HEK293 (cell line): Measurements from ENCODE around the gene SLC30A1.

ENCODE experiments used
- CTCF ChIA-PET: fragments of 350-600 bp; formaldehyde crosslinking; extraction: SDS; loops from one replicate; lab custom pipeline; 2021; ENCODE audit warnings: antibody characterized with exemption; lab: Yijun Ruan, JAX
- POLR2A ChIA-PET: fragments of 300-600 bp; formaldehyde crosslinking; extraction: SDS; loops from one replicate; lab custom pipeline; 2020; ENCODE audit warnings: antibody characterized with exemption, inconsistent platforms; lab: Yijun Ruan, JAX
- H3K27ac ChIP-seq: fragments of 200-500 bp; sonication (Bioruptor generic); 2 replicates; pipeline ENCODE4 v1.5.1; 2014; ENCODE audit warnings: low read depth, low read length, control low read depth, inconsistent platforms; ENCODE audit errors: extremely low read depth
- H3K36me3 ChIP-seq, 2 experiments: fragments of 200-500 bp in 1 of 2; sonication (Bioruptor generic) in 1 of 2; 1 replicate in 1 of 2; 2 replicates in 1 of 2; pipeline ENCODE4 v1.5.1; 2014 to 2017; ENCODE audit warnings: inconsistent platforms in 2 of 2, low read length in 2 of 2; ENCODE audit not compliant: control insufficient read depth in 2 of 2, insufficient read depth in 1 of 2
- H3K4me1 ChIP-seq: fragments of 200-500 bp; sonication (Bioruptor generic); 2 replicates; pipeline ENCODE4 v1.5.1; 2014; ENCODE audit warnings: mild to moderate bottlenecking, low read length, inconsistent platforms; ENCODE audit not compliant: control insufficient read depth, insufficient read depth
- H3K4me3 ChIP-seq: 2 replicates; pipeline ENCODE4 v1.5.1; 2011; ENCODE audit warnings: low read depth, mild to moderate bottlenecking, control low read depth, low read length, moderate library complexity
- H3K9me3 ChIP-seq: fragments of 200-500 bp; sonication (Bioruptor generic); 2 replicates; pipeline ENCODE4 v1.5.1; 2014; ENCODE audit warnings: low read depth, low read length, inconsistent platforms; ENCODE audit not compliant: control insufficient read depth, insufficient read depth
- EGR2 ChIP-seq: fragments of 450-650 bp; formaldehyde crosslinking; IDR thresholded peaks from 2 replicates; pipeline ENCODE4 v1.5.1; 2016; ENCODE audit warnings: low read depth, missing biosample characterization, missing genetic modification characterization
- GLI2 ChIP-seq: fragments of 450-650 bp; formaldehyde crosslinking; IDR thresholded peaks from 2 replicates; pipeline ENCODE4; 2017; ENCODE audit warnings: missing biosample characterization, missing genetic modification characterization, low read depth, borderline replicate concordance
- HOXD13 ChIP-seq: sonication (generic); formaldehyde crosslinking; IDR thresholded peaks from 2 replicates; pipeline ENCODE4 v1.8.0; 2022; ENCODE audit warnings: missing genetic modification reagents, borderline replicate concordance
- KLF17 ChIP-seq: fragments of 450-650 bp; formaldehyde crosslinking; IDR thresholded peaks from 2 replicates; pipeline ENCODE4 v1.5.1; 2016; ENCODE audit warnings: missing biosample characterization, missing genetic modification characterization
- PATZ1 ChIP-seq: fragments of 450-650 bp; formaldehyde crosslinking; IDR thresholded peaks from 2 replicates; pipeline ENCODE4 v1.5.1; 2016; ENCODE audit warnings: missing biosample characterization, missing genetic modification characterization
- SCRT2 ChIP-seq: fragments of 450-650 bp; formaldehyde crosslinking; IDR thresholded peaks from 2 replicates; pipeline ENCODE4 v1.5.1; 2016; ENCODE audit warnings: missing biosample characterization, missing genetic modification characterization
- ZBTB1 ChIP-seq: fragments of 450-650 bp; formaldehyde crosslinking; IDR thresholded peaks from 2 replicates; pipeline ENCODE4 v1.5.1; 2016; ENCODE audit warnings: missing biosample characterization, missing genetic modification characterization
- ZBTB17 ChIP-seq: fragments of 450-650 bp; formaldehyde crosslinking; IDR thresholded peaks from 2 replicates; pipeline ENCODE4 v1.5.1; 2016; ENCODE audit warnings: missing biosample characterization, missing genetic modification characterization
- ZBTB49 ChIP-seq: fragments of 450-650 bp; formaldehyde crosslinking; IDR thresholded peaks from 2 replicates; pipeline ENCODE4 v1.5.1; 2016; ENCODE audit warnings: missing biosample characterization, missing genetic modification characterization, low read depth
- ZFHX2 ChIP-seq: fragments of 450-650 bp; formaldehyde crosslinking; conservative IDR thresholded peaks from 2 replicates; pipeline ENCODE4 v1.5.1; 2016; ENCODE audit warnings: missing biosample characterization, missing genetic modification characterization
- ZNF214 ChIP-seq: fragments of 450-650 bp; formaldehyde crosslinking; IDR thresholded peaks from 2 replicates; pipeline ENCODE4 v1.5.1; 2017; ENCODE audit warnings: missing biosample characterization, mild to moderate bottlenecking, missing genetic modification characterization, borderline replicate concordance
- ZNF629 ChIP-seq: fragments of 450-650 bp; formaldehyde crosslinking; IDR thresholded peaks from 2 replicates; pipeline ENCODE4 v1.5.1; 2017; ENCODE audit warnings: missing biosample characterization, missing genetic modification characterization
- ZNF777 ChIP-seq: fragments of 450-650 bp; formaldehyde crosslinking; IDR thresholded peaks from 2 replicates; pipeline ENCODE4 v1.5.1; 2017; ENCODE audit warnings: missing biosample characterization, missing genetic modification characterization, borderline replicate concordance
- ZSCAN16 ChIP-seq: fragments of 450-650 bp; formaldehyde crosslinking; IDR thresholded peaks from 2 replicates; pipeline ENCODE4 v1.5.1; 2016; ENCODE audit warnings: missing biosample characterization, missing genetic modification characterization
- ZSCAN4 ChIP-seq: fragments of 450-650 bp; formaldehyde crosslinking; IDR thresholded peaks from 2 replicates; pipeline ENCODE4 v1.5.1; 2017; ENCODE audit warnings: missing biosample characterization, missing genetic modification characterization
- TF ChIP-seq, protein P1 (sequence below): fragments of 450-650 bp; formaldehyde crosslinking; IDR thresholded peaks from 2 replicates; pipeline ENCODE4 v1.5.1; 2017; ENCODE audit warnings: missing biosample characterization, missing genetic modification characterization

SLC30A1 gene

DNA sequence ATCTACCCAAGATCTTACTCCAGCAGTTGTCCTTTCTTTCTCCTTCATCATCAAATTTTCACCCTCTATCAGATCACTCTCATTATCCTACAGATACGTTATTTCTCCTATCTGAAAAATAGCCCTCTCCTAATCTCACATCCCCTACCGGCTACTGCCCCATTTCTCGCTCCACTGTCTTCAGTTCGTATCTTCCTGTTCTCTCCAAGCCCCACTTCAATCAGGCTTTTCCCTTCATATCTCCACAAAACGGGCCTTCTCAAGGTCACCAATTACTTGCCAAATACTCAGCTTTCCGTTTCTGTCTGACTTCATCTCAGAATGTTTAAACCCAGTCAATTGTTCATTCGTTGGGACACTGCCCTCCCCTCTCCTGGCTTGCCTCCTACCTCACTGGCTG is 32.4 kb downstream of the SLC30A1 start:
- ChIA-PET POLR2A (no interaction called here), CTCF (interaction anchor here (0.6 kb wide), 1 partner anchor 231 kb away, joined by 3 read pairs; no protein-coding TSS in a partner anchor)
- Histone ChIP-seq H3K4me1 (no peaks in the 10 kb centered on the region), H3K9me3 (no peaks in the 10 kb centered on the region), H3K4me3 (no peak overlapping the region), H3K36me3 (no peaks in the 10 kb centered on the region), H3K27ac (no peak overlapping the region)
- no peak for TF ChIP-seq SCRT2 (tag by site-specific recombination)
- TF ChIP-seq ZBTB49 (tag by site-specific recombination), result no peak
- no peak for TF ChIP-seq GLI2 (tag by site-specific recombination)
- no peak for TF ChIP-seq KLF17
- TF ChIP-seq ZBTB17, result no peak
- TF ChIP-seq ZSCAN4 (tag by site-specific recombination), result no peak

- POLR2A ChIA-PET, result interaction anchor here (0.6 kb wide), 1 partner anchor 11 kb away, joined by 3 read pairs; no protein-coding TSS in a partner anchor
- Histone ChIP-seq H3K4me1 (no peaks in the 10 kb centered on the region), H3K27ac (no peak overlapping the region), H3K36me3 (no peaks in the 10 kb centered on the region), H3K4me3 (no peak overlapping the region), H3K9me3 (no peaks in the 10 kb centered on the region)
- no peak for TF ChIP-seq ZNF214
- TF ChIP-seq, protein P1, sequence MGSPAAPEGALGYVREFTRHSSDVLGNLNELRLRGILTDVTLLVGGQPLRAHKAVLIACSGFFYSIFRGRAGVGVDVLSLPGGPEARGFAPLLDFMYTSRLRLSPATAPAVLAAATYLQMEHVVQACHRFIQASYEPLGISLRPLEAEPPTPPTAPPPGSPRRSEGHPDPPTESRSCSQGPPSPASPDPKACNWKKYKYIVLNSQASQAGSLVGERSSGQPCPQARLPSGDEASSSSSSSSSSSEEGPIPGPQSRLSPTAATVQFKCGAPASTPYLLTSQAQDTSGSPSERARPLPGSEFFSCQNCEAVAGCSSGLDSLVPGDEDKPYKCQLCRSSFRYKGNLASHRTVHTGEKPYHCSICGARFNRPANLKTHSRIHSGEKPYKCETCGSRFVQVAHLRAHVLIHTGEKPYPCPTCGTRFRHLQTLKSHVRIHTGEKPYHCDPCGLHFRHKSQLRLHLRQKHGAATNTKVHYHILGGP (tag by site-specific recombination), result no peak
- CTCF ChIA-PET, result interaction anchor here (1.6 to 3.2 kb wide), 2 partner anchors 28 to 30 kb away, joined by 4 to 14 read pairs; no protein-coding TSS in a partner anchor
Measured at GRCh38 chr1:211543025-211543424, 35.9 kb downstream of the SLC30A1 start.

DNA sequence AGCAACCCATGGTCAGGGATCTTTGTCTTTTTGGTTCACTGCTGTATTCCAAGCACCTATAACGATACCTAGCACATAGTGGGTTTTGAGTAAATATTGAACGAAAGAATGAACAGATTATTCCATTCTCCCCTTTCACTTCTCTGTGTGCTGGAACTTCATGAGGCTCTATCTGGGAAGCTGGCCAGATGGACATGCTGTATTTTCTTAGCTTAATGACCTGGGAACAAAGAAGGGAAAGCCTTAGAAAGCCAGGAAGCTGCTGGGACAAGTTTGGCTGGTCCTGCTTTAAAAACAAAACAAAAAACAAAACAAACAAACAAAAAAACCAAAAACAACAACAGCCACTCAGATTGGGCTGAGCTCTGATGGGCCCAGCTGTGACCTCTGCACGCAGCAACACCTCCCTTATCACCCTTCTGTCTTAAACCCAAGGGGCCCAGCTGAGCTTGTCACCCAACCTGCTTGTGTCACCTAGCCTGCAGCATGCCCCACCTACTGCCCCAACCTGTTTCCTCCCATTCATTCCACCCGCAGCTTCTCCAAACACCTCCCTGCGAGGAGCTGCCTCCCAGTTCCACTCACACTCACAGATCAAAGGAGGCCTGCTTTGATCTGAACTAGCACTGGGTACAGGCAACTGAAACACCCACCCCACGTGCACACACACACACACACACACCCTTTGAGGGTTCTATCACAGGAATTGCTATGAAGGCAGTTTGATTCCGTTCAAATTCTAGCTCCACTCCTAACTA is 37.1 kb downstream of the SLC30A1 start:
- Histone ChIP-seq H3K4me1 (no peaks in the 10 kb centered on the region), H3K4me3 (no peak overlapping the region), H3K9me3 (no peaks in the 10 kb centered on the region), H3K36me3 (no peaks in the 10 kb centered on the region), H3K27ac (no peak overlapping the region)
- TF ChIP-seq ZNF777 (no peak), PATZ1 (tag by site-specific recombination) (no peak), ZFHX2 (peak; percentile 50), HOXD13 (CRISPR knock-in tag) (no peak), ZNF629 (tag by site-specific recombination) (no peak), ZBTB1 (tag by site-specific recombination) (no peak), EGR2 (tag by site-specific recombination) (peak; percentile 71), ZSCAN16 (no peak)
- POLR2A ChIA-PET, result no interaction called here
- CTCF ChIA-PET, result interaction anchor here (0.7 to 3.2 kb wide), 2 partner anchors 27 to 62 kb away, joined by 3 to 14 read pairs; no protein-coding TSS in a partner anchor
